GM23338 (cell line): ENCODE data around the gene CCNY. TPM values are rescaled to one million over a fixed set of nuclear protein-coding genes. Genes with fewer than 3 reads are reported as not detected.

Source experiments
- ATAC-seq: fragments of 200-7000 bp; cut with Tn5 transposase; 3 replicates; pipeline ENCODE4 v1.9.1; 2020
- DNase-seq: peaks from one replicate; pipeline ENCODE4 v3.0.0-alpha.2; 2015; ENCODE audit warnings: low spot score
- H2AFZ ChIP-seq: fragments of 200-600 bp; sonication (generic); 2 replicates; pipeline ENCODE4 v1.8.0; 2016; ENCODE audit warnings: antibody characterized with exemption, mild to moderate bottlenecking, moderate library complexity
- H3F3A ChIP-seq: fragments of 200-600 bp; sonication (generic); replicated peaks from 2 replicates; pipeline ENCODE4 v1.8.0; 2017; ENCODE audit warnings: antibody characterized with exemption, mixed run types, low read depth
- H3K27ac ChIP-seq: fragments of 200-600 bp; sonication (generic); 2 replicates; pipeline ENCODE4 v1.6.1; 2016; ENCODE audit warnings: low read depth
- H3K27me3 ChIP-seq: fragments of 200-600 bp; sonication (generic); 2 replicates; pipeline ENCODE4 v1.8.0; 2016; ENCODE audit warnings: mild to moderate bottlenecking, mixed run types, moderate library complexity; ENCODE audit not compliant: insufficient read depth
- H3K36me3 ChIP-seq: fragments of 200-600 bp; sonication (generic); 2 replicates; pipeline ENCODE4 v1.8.0; 2016; ENCODE audit warnings: mild to moderate bottlenecking; ENCODE audit not compliant: insufficient read depth
- H3K4me1 ChIP-seq: fragments of 200-600 bp; sonication (generic); 2 replicates; pipeline ENCODE4 v1.8.0; 2016; ENCODE audit warnings: mild to moderate bottlenecking, moderate library complexity; ENCODE audit not compliant: insufficient read depth
- H3K4me2 ChIP-seq: fragments of 200-600 bp; sonication (generic); 2 replicates; pipeline ENCODE4 v1.7.1; 2017; ENCODE audit warnings: mixed run types
- H3K4me3 ChIP-seq: fragments of 200-600 bp; sonication (generic); 2 replicates; pipeline ENCODE4 v1.6.1; 2016; ENCODE audit warnings: mixed run types
- H3K79me2 ChIP-seq: fragments of 200-600 bp; sonication (generic); replicated peaks from 2 replicates; pipeline ENCODE4 v1.8.0; 2017; ENCODE audit warnings: mild to moderate bottlenecking; ENCODE audit not compliant: insufficient read depth
- H3K9me2 ChIP-seq: fragments of 200-600 bp; sonication (generic); 2 replicates; pipeline ENCODE4 v1.8.0; 2017; ENCODE audit not compliant: insufficient read depth
- H4K20me1 ChIP-seq: fragments of 200-600 bp; sonication (generic); replicated peaks from 2 replicates; pipeline ENCODE4 v1.8.0; 2017; ENCODE audit warnings: mild to moderate bottlenecking; ENCODE audit not compliant: insufficient read depth
- H3K27ac Mint-ChIP-seq: 2 replicates; pipeline ENCODE4 v1.8.0; 2020; ENCODE audit warnings: inconsistent platforms, mild to moderate bottlenecking, moderate library complexity, mixed read lengths
- H3K27me3 Mint-ChIP-seq: 3 replicates; pipeline ENCODE4 v1.8.0; 2022; ENCODE audit warnings: low read depth, mild to moderate bottlenecking, moderate library complexity, mixed read lengths, inconsistent platforms; ENCODE audit not compliant: insufficient read depth, poor library complexity
- H3K36me3 Mint-ChIP-seq: 3 replicates; pipeline ENCODE4 v1.8.0; 2021; ENCODE audit warnings: low read depth, mild to moderate bottlenecking, inconsistent platforms, moderate library complexity, mixed read lengths
- H3K4me1 Mint-ChIP-seq: 3 replicates; pipeline ENCODE4 v1.8.0; 2020; ENCODE audit warnings: mild to moderate bottlenecking, inconsistent platforms, mixed read lengths
- H3K4me3 Mint-ChIP-seq: 3 replicates; pipeline ENCODE4 v1.8.0; 2021; ENCODE audit warnings: moderate library complexity, mild to moderate bottlenecking, inconsistent platforms, mixed read lengths
- H3K9me3 Mint-ChIP-seq: 3 replicates; pipeline ENCODE4 v1.8.0; 2020; ENCODE audit warnings: moderate library complexity, mild to moderate bottlenecking, inconsistent platforms, mixed read lengths
- CREB1 ChIP-seq: fragments of 250-450 bp; sonication (Bioruptor Pico); IDR thresholded peaks from 2 replicates; pipeline ENCODE4 v1.5.0; 2020; ENCODE audit warnings: low read depth, mild to moderate bottlenecking, moderate library complexity
- EZH2 ChIP-seq: fragments of 200-600 bp; sonication (generic); IDR thresholded peaks from one replicate; pipeline ENCODE4 v1.8.0; 2017; ENCODE audit warnings: antibody characterized with exemption, mild to moderate bottlenecking, low read depth; ENCODE audit not compliant: unreplicated experiment
- EZH2phosphoT487 ChIP-seq: fragments of 200-600 bp; sonication (generic); IDR thresholded peaks from one replicate; pipeline ENCODE4 v1.8.1; 2018; ENCODE audit warnings: antibody characterized with exemption; ENCODE audit not compliant: unreplicated experiment
- JUNB ChIP-seq: IDR thresholded peaks from one replicate; pipeline ENCODE4 v1.6.1; 2016; ENCODE audit warnings: antibody characterized with exemption; ENCODE audit not compliant: unreplicated experiment
- STAT1 ChIP-seq: IDR thresholded peaks from one replicate; pipeline ENCODE4 v1.6.1; 2016; ENCODE audit warnings: antibody characterized with exemption; ENCODE audit not compliant: unreplicated experiment
- polyA plus RNA-seq: library from polyadenylated mRNA; unstranded; fragments of >200 nt; fragmentation: Nextera tagmentation; extraction: Ambion mirVana; gene quantifications from 2 replicates; pipeline ENCODE4 v1.2.1, GENCODE V29; 2016
- total RNA-seq: library from RNA; depleted of rRNA; stranded (reverse); fragments of >200 nt; shearing (Covaris generic); gene quantifications from 2 replicates; pipeline ENCODE4 v1.2.3, GENCODE V29; 2014
- TF ChIP-seq, protein P1 (sequence below): IDR thresholded peaks from one replicate; pipeline ENCODE4 v1.6.1; 2018; ENCODE audit warnings: antibody characterized with exemption; ENCODE audit not compliant: unreplicated experiment
- TF ChIP-seq, protein P2 (sequence below), 2 experiments: fragments of 200-600 bp in 1 of 2; sonication (generic) in 1 of 2; conservative IDR thresholded peaks; 2 replicates each; pipeline versions ENCODE4 v1.5.1 to v1.6.1; 2016 to 2017; ENCODE audit warnings: antibody characterized with exemption in 2 of 2, low read depth in 2 of 2, mild to moderate bottlenecking in 2 of 2, moderate library complexity in 1 of 2

Gene CCNY
- total and polyA plus RNA-seq, 2 experiments from 2014 or later, result 14.2 to 29.0 TPM

DNA sequence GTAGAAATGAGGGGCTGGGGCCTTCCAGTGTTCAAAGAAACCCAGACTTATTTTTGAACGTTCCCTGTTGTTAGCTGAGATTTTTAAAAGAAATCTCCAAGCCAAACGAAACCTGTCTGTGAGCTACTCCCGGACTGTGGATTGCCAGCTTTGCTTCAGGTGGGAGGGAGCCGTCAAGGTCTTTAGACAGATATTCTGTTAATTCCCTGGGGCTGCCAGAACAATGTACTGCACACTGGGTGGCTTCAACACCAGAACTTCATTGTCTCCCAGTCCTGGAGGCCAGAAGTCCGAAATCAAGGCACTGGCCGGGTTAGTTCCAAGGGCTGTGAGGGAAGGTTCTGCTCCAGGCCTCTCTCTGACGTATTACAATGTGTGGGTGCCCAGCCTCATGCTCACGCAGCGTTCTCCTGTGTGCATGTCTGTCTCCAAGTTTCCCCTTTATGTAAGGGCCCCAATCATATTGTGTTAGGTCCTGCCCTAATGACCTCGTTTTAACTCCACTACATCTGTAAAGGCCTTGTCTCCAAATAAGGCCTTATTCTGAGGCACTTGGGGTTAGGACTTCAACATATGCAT lies 208.9 kb downstream of the CCNY start (continued):
- TF ChIP-seq EZH2 (no peak), CREB1 (no peak)
- TF ChIP-seq, protein P1, sequence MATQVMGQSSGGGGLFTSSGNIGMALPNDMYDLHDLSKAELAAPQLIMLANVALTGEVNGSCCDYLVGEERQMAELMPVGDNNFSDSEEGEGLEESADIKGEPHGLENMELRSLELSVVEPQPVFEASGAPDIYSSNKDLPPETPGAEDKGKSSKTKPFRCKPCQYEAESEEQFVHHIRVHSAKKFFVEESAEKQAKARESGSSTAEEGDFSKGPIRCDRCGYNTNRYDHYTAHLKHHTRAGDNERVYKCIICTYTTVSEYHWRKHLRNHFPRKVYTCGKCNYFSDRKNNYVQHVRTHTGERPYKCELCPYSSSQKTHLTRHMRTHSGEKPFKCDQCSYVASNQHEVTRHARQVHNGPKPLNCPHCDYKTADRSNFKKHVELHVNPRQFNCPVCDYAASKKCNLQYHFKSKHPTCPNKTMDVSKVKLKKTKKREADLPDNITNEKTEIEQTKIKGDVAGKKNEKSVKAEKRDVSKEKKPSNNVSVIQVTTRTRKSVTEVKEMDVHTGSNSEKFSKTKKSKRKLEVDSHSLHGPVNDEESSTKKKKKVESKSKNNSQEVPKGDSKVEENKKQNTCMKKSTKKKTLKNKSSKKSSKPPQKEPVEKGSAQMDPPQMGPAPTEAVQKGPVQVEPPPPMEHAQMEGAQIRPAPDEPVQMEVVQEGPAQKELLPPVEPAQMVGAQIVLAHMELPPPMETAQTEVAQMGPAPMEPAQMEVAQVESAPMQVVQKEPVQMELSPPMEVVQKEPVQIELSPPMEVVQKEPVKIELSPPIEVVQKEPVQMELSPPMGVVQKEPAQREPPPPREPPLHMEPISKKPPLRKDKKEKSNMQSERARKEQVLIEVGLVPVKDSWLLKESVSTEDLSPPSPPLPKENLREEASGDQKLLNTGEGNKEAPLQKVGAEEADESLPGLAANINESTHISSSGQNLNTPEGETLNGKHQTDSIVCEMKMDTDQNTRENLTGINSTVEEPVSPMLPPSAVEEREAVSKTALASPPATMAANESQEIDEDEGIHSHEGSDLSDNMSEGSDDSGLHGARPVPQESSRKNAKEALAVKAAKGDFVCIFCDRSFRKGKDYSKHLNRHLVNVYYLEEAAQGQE, result no peak

DNA sequence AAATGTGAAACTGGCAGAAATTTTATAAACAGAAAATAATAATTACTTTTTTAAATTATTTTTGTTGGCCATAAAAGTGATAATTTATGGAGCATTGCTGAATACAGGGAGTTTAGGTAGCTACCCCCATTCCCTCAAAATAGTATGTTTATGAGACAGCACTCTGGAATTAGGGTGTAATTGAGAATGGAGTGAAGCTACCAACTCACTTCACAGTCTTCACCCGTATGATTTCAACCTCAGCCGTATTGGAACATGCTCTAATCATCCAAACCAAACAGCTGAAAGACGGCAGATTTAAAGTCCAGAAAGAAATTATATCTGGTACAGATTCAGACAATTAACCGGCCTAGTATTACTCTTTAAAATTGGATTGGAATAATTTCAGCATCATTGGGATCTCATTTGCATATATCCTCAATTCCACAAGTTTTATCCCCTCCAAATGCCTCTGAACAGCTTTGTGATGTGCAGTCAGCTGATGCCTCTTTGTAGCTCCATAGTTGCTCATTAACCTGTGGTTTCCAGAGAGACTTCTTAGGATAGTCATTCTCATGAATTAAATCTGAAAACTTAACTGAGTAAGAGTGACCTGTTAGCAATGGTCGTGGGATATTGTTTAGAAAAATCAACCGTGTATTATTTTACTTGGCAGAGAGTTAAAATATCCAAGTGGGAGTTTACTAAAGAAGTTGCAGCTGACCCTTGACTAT lies 209.7 kb downstream of the CCNY start:
- peaks cover 6% of the 10 kb centered on the region for H3K27me3 Mint-ChIP-seq
- no peaks in the 10 kb centered on the region for H3K36me3 ChIP-seq
- DNase-seq (no peak), ATAC-seq (no peak)
- TF ChIP-seq EZH2phosphoT487, result no peak
- H2AFZ ChIP-seq, result no peak overlapping the region
- no peaks in the 10 kb centered on the region for H3K79me2 ChIP-seq
- H3K4me3 ChIP-seq, result no peak overlapping the region
- H3K4me1 Mint-ChIP-seq, result no peaks in the 10 kb centered on the region
- H3K27me3 ChIP-seq, result no peaks in the 10 kb centered on the region
- H3K36me3 Mint-ChIP-seq, result peaks cover 6% of the 10 kb centered on the region
- H3K4me1 ChIP-seq, result no peaks in the 10 kb centered on the region
- H3K4me2 ChIP-seq, result no peak overlapping the region
- no peaks in the 10 kb centered on the region for H4K20me1 ChIP-seq
- H3K4me3 Mint-ChIP-seq, result no peak overlapping the region
- no peaks in the 10 kb centered on the region for H3F3A ChIP-seq
- no peaks in the 10 kb centered on the region; the same call in 2 of the 3 replicates for H3K9me3 Mint-ChIP-seq
- no peak overlapping the region for H3K27ac ChIP-seq
- H3K27ac Mint-ChIP-seq, result no peak overlapping the region
- no peaks in the 10 kb centered on the region for H3K9me2 ChIP-seq

DNA sequence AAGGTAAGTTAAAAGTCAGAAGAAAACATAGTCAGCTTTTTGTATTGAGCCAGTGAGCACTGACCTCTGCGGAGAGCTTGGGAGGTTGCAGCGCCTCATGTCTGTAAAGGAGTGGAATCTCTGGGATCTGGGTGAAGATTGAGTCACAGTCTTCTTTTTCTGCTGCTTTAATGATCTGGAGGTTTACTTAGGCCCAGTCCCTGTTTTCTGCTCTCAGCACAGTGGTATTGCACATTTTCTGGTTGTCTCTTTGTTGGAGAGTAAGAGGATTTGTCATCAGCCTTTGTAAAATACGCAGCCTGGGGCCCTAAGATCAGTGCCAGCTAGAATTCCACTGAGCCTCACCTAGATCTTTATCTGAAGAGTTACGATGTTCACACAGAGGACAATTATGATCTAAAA lies 210.5 kb downstream of the CCNY start:
- Histone ChIP-seq H3K27ac (no peak overlapping the region), H3F3A (no peaks in the 10 kb centered on the region)
- H3K9me3 Mint-ChIP-seq, result no peaks in the 10 kb centered on the region; the same call in 2 of the 3 replicates

More for the DNA sequence above, 210.5 kb downstream of the CCNY start:
- H3K4me3 ChIP-seq, result no peak overlapping the region
- H3K27ac Mint-ChIP-seq, result no peak overlapping the region; the same call in 1 of the 2 replicates
- H3K79me2 ChIP-seq, result no peaks in the 10 kb centered on the region
- ATAC-seq (peak; percentile 60), DNase-seq (peak; percentile 41)
- H3K9me2 ChIP-seq, result no peaks in the 10 kb centered on the region
- no peaks in the 10 kb centered on the region for H4K20me1 ChIP-seq
- no peak overlapping the region for H2AFZ ChIP-seq
- TF ChIP-seq, protein P2, sequence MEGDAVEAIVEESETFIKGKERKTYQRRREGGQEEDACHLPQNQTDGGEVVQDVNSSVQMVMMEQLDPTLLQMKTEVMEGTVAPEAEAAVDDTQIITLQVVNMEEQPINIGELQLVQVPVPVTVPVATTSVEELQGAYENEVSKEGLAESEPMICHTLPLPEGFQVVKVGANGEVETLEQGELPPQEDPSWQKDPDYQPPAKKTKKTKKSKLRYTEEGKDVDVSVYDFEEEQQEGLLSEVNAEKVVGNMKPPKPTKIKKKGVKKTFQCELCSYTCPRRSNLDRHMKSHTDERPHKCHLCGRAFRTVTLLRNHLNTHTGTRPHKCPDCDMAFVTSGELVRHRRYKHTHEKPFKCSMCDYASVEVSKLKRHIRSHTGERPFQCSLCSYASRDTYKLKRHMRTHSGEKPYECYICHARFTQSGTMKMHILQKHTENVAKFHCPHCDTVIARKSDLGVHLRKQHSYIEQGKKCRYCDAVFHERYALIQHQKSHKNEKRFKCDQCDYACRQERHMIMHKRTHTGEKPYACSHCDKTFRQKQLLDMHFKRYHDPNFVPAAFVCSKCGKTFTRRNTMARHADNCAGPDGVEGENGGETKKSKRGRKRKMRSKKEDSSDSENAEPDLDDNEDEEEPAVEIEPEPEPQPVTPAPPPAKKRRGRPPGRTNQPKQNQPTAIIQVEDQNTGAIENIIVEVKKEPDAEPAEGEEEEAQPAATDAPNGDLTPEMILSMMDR (conservative IDR thresholded peaks at IDR 0.05; ENCODE audit: low read depth in 2 of 2), result peak in 1 of 2 experiments; percentile 29; a peak in 1 of 4 replicates
- no peak for TF ChIP-seq CREB1
- no peak for TF ChIP-seq STAT1
- TF ChIP-seq JUNB, result no peak
- no peak for TF ChIP-seq EZH2
- H3K36me3 ChIP-seq, result no peaks in the 10 kb centered on the region
- H3K4me1 ChIP-seq, result no peaks in the 10 kb centered on the region
- H3K4me3 Mint-ChIP-seq, result no peak overlapping the region
- H3K36me3 Mint-ChIP-seq, result peaks cover under 1% of the 10 kb centered on the region; the same call in 2 of the 3 replicates
- H3K4me1 Mint-ChIP-seq, result no peaks in the 10 kb centered on the region
- no peaks in the 10 kb centered on the region for H3K27me3 ChIP-seq
- H3K27me3 Mint-ChIP-seq, result peaks cover 6% of the 10 kb centered on the region
- H3K4me2 ChIP-seq, result no peak overlapping the region
